ENCODE results near the gene SF3B1. TPM values are rescaled to one million over a fixed set of nuclear protein-coding genes. Genes with fewer than 3 reads are reported as not detected.

SF3B1 gene
- total RNA-seq, 1 donor from 2014 or later = 143 TPM

DNA sequence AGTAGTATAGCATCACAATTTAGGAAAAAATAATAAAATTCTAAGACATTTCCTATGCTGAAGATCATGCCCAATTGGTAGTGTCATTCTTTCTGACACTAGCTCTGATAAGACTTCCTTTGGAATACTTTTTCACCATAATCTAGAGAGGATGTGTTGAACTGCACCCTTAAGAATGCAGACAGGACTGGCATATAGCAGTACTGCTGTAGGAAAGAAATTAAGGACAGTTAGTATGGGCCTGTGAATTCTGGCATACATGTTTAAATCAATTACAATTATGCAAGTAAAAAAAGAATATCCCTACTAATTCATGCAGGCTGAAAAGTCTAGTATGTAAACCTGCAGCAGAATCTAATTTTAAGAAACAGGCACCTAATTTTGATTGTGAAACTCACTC is 15.4 kb downstream of the SF3B1 start:
- DNase-seq = no peak
- Histone ChIP-seq H3K27me3 (ENCODE audit: low read depth) (no peaks in the 10 kb centered on the region), H3K27ac (replicated peaks) (no peak overlapping the region), H3K4me1 (peaks cover 44% of the 10 kb centered on the region), H3K4me3 (no peak overlapping the region), H3K9me3 (replicated peaks) (no peaks in the 10 kb centered on the region), H3K36me3 (peaks cover 87% of the 10 kb centered on the region)
- intact Hi-C loops (cut with micrococcal nuclease) = no loop called here
- TF ChIP-seq, protein P1, sequence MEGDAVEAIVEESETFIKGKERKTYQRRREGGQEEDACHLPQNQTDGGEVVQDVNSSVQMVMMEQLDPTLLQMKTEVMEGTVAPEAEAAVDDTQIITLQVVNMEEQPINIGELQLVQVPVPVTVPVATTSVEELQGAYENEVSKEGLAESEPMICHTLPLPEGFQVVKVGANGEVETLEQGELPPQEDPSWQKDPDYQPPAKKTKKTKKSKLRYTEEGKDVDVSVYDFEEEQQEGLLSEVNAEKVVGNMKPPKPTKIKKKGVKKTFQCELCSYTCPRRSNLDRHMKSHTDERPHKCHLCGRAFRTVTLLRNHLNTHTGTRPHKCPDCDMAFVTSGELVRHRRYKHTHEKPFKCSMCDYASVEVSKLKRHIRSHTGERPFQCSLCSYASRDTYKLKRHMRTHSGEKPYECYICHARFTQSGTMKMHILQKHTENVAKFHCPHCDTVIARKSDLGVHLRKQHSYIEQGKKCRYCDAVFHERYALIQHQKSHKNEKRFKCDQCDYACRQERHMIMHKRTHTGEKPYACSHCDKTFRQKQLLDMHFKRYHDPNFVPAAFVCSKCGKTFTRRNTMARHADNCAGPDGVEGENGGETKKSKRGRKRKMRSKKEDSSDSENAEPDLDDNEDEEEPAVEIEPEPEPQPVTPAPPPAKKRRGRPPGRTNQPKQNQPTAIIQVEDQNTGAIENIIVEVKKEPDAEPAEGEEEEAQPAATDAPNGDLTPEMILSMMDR (IDR thresholded peaks at IDR 0.05; ENCODE audit: borderline replicate concordance) = no peak

- intact Hi-C loops (cut with micrococcal nuclease) = no loop called here
- H3K4me3 ChIP-seq = no peak overlapping the region
- no peak overlapping the region for H3K27ac ChIP-seq (replicated peaks)
- peaks cover 19% of the 10 kb centered on the region for H3K4me1 ChIP-seq
- H3K9me3 ChIP-seq (replicated peaks) = no peaks in the 10 kb centered on the region
- H3K27me3 ChIP-seq (ENCODE audit: low read depth) = no peaks in the 10 kb centered on the region
- peaks cover 95% of the 10 kb centered on the region for H3K36me3 ChIP-seq
- no peak for DNase-seq
- TF ChIP-seq, protein P1 (IDR thresholded peaks at IDR 0.05; ENCODE audit: borderline replicate concordance) = no peak
Observed at GRCh38 chr2:197416268-197416667, 18.6 kb downstream of the SF3B1 start.

- TF ChIP-seq, protein P1 (IDR thresholded peaks at IDR 0.05; ENCODE audit: borderline replicate concordance) = no peak
- no peak overlapping the region for H3K4me3 ChIP-seq
- no peak overlapping the region for H3K27ac ChIP-seq (replicated peaks)
- H3K36me3 ChIP-seq = peaks cover 98% of the 10 kb centered on the region
- H3K9me3 ChIP-seq (replicated peaks) = no peaks in the 10 kb centered on the region
- no peaks in the 10 kb centered on the region for H3K27me3 ChIP-seq (ENCODE audit: low read depth)
- intact Hi-C loops (cut with micrococcal nuclease) = no loop called here
- H3K4me1 ChIP-seq = peaks cover 11% of the 10 kb centered on the region
- no peak for DNase-seq
Observed at GRCh38 chr2:197414515-197414914, 20.3 kb downstream of the SF3B1 start.

GRCh38 chr2:197414039-197414438 is 20.8 kb downstream of the SF3B1 start:
- Histone ChIP-seq H3K4me1 (peaks cover 9% of the 10 kb centered on the region), H3K27me3 (ENCODE audit: low read depth) (no peaks in the 10 kb centered on the region), H3K9me3 (replicated peaks) (no peaks in the 10 kb centered on the region), H3K4me3 (no peak overlapping the region), H3K36me3 (peaks cover 98% of the 10 kb centered on the region), H3K27ac (replicated peaks) (no peak overlapping the region)
- TF ChIP-seq, protein P1 (IDR thresholded peaks at IDR 0.05; ENCODE audit: borderline replicate concordance) = no peak
- intact Hi-C loops (cut with micrococcal nuclease) = no loop called here
- no peak for DNase-seq

DNA sequence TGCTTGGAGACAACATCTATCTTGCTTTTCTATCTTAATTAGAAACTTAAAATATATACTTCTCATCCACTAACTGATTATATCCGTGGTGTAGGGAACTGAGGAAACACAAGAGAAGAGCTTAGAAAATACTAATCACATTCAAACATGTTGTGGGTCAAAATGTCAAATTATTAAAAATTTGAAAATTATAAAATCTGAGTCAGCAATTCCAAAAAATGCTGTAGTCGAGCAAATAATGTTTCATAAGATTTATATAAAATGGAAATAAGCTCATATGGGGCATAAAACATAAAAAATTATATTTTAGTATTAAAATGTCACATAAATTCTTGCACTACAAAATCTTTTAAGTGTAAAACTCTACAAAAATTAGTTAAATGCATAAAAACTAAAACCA is 29.2 kb downstream of the SF3B1 start:
- Histone ChIP-seq H3K4me1 (no peaks in the 10 kb centered on the region), H3K36me3 (peaks cover 100% of the 10 kb centered on the region), H3K27ac (replicated peaks) (no peak overlapping the region), H3K27me3 (ENCODE audit: low read depth) (no peaks in the 10 kb centered on the region), H3K9me3 (replicated peaks) (no peaks in the 10 kb centered on the region), H3K4me3 (no peak overlapping the region)
- TF ChIP-seq, protein P1 (IDR thresholded peaks at IDR 0.05; ENCODE audit: borderline replicate concordance) = no peak
- no peak for DNase-seq
- intact Hi-C loops (cut with micrococcal nuclease) = loop anchor here (10.0 kb wide), 1 partner anchor 89 kb away; the partner anchor contains the start of gene HSPD1

Measured in left ventricle myocardium inferior (tissue), 1 donor.